Ramos (cell line): ENCODE data around the gene SIVA1.

Source experiments
- in situ Hi-C: fragments of 300-500 bp; cut with MboI; formaldehyde crosslinking; loops from one replicate; pipeline ENCODE4 v1.14.3; 2022; ENCODE audit warnings: low sequenced_read_pairs; ENCODE audit not compliant: unreplicated experiment

SIVA1 gene

DNA sequence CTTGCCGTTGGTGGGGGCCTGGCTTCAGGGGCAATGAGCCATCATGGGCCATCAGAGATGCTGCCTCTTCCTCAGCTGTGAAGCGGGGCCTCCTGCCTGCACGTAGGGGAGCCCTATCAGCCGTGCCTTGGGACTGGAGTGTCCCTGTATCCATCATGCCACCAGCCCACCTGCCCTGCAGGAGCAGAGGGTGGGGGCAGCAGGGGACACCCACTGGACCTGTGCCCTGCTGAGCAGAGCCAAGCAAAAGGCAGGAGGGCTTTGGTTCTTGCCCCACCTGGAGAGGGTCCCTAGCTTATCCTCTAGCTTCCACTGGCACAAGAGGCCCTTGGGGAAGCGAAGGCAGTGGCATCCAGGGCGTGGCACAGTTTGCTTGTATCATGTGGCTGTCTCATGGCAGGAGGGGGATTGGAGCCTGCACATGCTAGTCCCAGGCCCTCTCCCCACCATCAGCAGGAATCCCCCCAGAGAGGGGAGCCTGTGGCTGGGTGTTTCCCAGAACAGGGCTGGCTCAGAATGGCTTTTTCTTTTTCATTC, 18.8 kb upstream of the SIVA1 start:
- in situ Hi-C loops = no loop called here

- in situ Hi-C loops = no loop called here
These were observed 18.4 kb upstream of the SIVA1 start for GRCh38 chr14:104734601-104734990.

GRCh38 chr14:104734991-104735779, 17.8 kb upstream of the SIVA1 start:
- in situ Hi-C loops = no loop called here

GRCh38 chr14:104735830-104736642, 16.9 kb upstream of the SIVA1 start:
- in situ Hi-C loops = no loop called here

DNA sequence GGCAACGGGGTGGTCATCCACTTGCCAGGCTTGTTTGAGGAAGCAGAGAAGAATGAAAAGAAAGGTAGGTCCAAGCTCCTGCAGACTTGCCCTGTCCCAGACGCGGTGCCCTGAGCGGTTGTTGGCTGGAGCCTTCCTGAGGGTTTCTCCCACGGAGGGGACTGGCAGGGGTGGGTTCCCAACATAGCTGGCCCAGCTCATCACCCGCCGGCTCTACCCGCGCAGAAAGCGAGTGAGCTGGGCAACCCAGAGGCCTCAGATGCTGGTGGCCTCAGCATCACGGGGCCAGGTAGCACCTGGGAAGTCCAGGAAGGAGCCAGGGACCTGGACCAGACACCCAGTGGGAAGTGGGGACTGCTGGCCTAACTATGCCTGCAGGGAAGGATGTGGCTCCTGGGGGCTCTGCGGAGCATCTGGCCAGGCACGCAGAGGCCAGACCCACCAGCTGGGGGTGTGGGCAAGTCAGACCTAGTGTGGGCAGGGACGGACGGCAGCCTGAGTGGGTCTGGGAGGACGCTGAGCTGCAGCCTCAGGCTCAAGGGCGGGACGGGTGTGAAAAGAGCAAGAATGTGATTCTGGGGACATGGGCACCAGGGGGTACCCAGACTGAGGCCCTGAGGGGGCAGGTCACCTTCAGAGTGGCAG, 14.4 kb upstream of the SIVA1 start:
- in situ Hi-C loops = no loop called here

GRCh38 chr14:104739026-104739425, 13.9 kb upstream of the SIVA1 start:
- in situ Hi-C loops = no loop called here

DNA sequence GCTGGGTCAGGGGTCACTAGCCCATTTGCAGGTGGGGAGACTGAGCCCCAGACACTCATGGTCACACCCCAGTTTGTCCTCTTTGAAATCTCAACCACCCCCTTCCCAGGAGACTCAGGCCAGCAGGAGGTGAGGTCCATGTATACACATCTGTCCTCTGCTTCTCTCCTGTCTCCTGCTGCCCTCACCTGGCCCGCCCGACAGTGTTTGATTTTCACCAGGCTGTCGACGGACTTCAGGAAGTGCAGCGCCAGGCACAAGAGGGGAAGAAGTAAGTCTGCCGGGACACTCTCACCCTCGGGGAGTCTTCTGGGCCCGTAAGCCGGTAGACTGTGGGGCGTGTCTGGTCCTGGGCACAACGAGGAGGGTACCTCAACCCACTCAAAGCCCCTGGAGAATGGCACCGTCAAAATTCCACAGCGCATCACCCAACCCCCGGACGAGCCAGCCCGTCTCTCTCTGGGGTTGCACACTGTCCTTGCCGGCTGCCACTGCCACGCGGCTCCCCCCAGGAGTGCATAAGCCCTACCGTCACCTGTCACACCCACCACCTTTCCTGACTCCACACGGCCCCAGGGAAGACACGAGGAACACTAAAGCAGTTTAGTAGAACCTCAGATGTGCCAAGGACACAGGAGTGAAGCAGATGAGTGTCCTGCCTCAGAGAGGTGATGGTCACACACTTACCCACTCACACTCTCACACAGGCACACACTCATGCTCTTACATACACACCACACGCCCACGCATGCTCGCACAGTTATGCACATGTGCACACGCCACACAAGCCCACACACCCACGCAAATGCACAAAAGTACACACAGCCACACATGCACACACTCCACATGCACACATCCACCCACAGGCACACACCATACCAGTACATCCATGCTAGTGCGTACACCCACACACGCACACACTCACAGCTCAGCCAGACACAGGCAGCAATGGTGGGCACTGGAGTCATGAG, 13.1 kb upstream of the SIVA1 start:
- in situ Hi-C loops = no loop called here

DNA sequence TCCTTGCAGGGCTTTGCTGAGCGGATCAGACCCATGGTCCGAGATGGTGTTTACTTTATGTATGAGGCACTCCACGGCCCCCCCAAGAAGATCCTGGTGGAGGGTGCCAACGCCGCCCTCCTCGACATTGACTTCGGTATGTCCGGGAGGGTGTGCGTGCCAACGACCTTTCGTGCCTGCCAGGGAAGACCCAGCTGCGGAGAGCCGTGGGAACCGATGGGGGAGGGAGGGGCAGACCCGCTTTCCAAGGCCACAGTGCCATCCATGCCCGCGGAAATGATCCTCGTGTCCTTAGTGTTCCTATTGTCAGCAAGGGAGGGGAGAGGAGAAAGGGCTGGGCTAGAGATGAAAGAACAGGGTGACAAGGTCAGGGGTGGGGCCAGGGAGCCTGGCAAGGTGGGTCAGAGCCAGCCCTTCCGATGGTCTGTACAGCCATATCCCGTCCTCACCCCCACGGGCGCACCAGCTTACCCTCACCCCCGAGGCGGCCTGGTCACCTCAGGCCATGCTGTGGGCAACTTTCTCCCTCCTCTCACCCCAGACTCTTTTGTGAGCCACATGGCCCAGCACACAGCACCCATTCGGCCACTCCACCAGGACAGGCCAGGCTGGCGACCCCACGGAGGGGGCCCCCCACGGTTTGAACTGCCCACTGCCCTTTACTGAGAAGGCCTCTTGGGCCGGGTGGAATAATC, 11.7 kb upstream of the SIVA1 start:
- in situ Hi-C loops = no loop called here

DNA sequence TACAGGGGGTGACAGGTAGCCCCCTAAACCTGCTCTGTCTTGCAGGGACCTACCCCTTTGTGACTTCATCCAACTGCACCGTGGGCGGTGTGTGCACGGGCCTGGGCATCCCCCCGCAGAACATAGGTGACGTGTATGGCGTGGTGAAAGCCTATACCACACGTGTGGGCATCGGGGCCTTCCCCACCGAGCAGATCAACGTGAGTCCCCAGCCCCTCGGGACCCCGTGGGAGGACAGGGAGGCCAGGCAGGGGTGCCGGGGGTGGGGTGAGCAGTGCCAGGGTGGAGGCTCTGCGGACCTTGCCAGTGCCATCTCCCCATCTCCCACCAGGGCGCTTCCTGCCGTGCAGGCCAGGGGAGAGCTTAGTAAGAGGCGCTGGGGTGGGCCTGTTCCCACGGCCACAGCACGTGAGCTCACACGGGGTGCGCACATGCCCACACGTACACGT, 11.1 kb upstream of the SIVA1 start:
- in situ Hi-C loops = no loop called here

DNA sequence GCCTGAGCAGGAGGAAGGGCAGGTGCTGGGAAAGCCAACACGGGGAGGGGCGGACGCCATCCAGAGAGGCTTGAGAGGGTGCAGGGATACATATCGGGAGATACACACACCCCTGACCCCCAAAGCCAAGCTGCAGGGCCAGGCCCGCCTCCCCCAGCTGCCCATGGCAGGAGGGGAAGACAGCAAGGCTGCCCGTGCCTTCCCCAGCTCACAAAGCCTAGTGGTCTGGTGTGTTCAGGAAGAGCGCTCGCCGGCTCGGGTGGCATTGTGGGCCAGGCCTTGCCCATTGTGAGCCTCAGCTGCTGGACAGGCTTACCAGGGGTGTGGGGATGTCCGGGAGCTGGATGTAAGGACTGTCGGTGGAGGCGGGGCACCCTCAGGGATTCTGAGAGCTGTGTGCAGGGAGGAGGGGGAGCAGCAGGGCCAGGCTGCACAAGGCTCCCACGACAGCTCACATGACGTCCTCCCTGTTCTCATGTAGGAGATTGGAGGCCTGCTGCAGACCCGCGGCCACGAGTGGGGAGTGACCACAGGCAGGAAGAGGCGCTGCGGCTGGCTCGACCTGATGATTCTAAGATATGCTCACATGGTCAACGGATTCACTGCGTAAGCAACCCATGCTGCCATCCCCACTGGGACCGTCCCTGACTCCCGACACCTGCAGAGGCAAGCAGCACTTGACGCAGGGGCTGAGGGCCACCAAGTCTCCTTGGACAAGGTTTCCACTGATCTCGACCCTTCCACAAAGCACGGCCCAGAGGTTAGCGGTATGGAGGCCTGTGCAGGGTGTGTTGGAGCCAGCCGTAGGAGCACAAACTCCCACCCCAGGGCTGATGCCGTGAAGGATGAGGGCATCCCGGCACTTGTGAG, 10.1 kb upstream of the SIVA1 start:
- in situ Hi-C loops = no loop called here

GRCh38 chr14:104743461-104744380, 9.2 kb upstream of the SIVA1 start:
- in situ Hi-C loops = no loop called here

DNA sequence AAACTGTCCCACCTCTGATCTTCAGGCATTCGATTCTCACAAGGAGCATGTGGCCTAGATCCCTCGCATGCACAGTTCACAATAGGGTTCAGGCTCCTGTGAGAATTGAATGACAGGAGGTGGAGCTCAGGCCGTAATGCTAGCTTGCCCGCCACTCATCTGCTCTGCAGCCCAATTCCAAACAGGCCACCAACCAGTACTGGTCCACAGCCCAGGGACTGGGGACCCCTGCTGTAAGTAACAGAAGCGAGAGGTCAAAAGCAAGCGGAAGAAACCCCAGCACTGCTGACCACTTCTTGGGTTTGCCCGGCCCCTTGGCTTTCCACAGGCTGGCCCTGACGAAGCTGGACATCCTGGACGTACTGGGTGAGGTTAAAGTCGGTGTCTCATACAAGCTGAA, 8.5 kb upstream of the SIVA1 start:
- in situ Hi-C loops = no loop called here

- in situ Hi-C loops = no loop called here
These were observed 7.5 kb upstream of the SIVA1 start for GRCh38 chr14:104745431-104745830.

DNA sequence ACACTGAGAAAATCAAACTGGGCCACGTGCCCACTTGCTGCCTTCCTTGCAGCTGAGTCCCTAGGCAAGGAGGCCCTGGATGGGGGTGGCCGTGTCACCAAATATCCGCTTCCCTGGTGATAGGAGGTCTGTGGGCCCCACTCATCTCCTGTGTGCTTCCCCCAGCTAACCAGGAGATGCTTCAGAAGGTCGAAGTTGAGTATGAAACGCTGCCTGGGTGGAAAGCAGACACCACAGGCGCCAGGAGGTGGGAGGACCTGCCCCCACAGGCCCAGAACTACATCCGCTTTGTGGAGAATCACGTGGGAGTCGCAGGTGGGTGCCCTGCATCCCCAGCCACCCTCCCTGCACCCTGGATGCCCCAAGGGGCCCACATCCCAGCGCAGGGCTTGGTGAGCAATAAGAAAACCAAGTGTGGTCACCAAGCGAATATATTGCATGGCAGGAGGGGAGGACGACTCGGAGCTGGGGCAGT, 6.8 kb upstream of the SIVA1 start:
- in situ Hi-C loops = no loop called here

- in situ Hi-C loops = no loop called here
These were observed 5.9 kb upstream of the SIVA1 start for GRCh38 chr14:104746934-104747481.

DNA sequence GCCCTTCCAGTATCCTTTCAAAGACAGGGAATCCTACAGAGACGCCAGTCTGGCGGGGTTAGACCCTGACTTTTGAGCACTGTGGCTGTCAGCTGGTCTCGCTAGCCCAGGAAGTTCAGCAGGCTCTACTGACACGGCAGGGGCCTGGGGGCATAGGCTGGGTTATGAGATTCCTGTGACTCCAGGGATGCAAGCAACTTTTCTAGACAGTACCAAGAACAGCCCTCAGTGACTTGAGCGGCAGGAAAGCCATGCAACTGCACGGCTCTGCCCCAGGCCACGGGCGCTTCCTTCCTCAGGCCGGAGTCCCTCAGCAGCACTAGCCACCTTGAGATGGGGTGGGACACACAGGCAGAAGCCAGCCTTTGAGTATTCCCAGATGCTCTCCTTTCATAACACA, 5.1 kb upstream of the SIVA1 start:
- in situ Hi-C loops = no loop called here
